GM18499 (cell line): ENCODE measurements around the gene SH3BP1.
"Not testable (repeated sequence)": the region's sequence is repeated elsewhere in the genome, so short reads cannot be mapped to it uniquely, and the experiment has no call there.

Experiments used
- ATAC-seq: cut with Tn5 transposase; IDR thresholded peaks from one replicate; pipeline ENCODE4 v1.9.1; 2021; ENCODE audit warnings: moderate number of reproducible peaks; ENCODE audit not compliant: insufficient read depth, unreplicated experiment

Gene SH3BP1

DNA sequence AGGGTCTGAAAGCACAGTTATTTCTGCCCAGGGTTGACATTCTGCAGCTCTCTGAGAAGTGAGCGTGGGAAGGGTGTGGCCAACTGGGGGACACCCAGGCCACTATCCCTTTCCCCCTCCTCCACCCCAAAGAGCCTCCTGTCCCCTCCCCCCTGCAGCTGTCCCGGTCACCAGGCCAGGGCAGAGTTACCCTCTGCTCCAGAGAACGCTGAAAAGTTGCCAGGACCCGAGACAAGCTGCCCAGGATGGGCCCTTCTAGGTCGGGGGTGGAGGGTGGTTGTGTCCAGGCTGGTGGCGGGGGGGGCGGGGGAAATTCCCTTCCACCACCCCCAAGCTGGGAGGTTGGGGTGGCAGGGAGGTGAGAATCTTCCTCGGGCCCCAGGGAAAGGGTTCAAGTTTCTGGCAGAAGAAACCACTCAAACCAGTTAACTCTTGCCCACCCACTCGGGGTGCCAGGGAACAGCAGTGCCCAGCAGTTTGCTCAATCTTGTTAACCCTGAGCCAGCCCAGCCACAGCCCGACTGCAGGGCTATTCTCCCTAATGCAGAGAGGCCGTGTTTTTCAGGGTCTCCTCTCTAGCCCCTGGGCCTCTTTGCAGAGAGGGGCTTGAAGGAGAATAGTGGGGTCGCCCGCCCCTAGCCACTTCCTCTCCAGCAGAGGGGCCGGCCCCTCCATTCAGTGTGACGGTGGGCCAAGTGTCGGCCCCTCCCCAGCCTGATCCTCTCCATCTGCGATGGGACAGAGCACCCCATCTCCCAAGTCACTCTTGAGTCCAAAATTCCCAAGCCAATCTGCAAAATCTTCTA, 36.7 kb downstream of the SH3BP1 start:
- ATAC-seq = no peak

- ATAC-seq = no peak
Observed at GRCh38 chr22:37676736-37677492, 37.4 kb downstream of the SH3BP1 start.

DNA sequence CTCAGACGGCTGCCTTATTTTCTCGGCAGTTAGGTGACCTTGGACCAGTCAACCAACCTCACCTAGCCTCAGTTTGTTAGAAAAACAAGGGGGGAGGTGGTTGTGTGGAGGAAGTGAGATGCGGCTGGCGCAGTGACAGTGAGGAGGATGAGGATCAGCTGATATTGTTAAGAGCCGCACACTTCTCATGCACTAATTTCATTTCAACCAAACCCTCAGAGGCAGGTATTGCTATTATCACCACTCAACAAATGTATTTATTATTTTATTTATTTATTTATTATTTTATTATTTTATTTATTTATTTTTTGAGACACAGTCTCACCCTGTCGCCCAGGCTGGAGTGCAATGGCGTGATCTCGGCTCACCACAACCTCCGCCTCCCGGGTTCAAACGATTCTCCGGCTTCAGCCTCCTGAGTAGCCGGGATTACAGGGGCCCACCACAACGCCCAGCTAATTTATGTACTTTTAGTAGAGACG, 38.1 kb downstream of the SH3BP1 start:
- ATAC-seq = no peak

DNA sequence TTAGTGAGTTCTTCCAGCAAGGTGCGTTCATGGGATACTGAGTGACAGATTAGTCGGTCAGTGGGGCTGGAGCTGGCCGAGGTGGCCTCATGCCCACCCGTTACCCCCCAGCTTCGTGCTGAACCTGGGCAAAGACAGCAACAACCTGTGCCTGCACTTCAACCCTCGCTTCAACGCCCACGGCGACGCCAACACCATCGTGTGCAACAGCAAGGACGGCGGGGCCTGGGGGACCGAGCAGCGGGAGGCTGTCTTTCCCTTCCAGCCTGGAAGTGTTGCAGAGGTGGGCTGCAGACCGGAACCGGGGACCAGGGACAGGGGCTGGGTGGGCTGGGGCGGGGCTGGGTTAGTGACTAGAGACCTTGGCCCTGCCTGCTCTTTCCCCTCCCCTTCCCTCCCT, 38.9 kb downstream of the SH3BP1 start:
- no peak for ATAC-seq

- no peak for ATAC-seq
Observed at GRCh38 chr22:37679670-37680069, 40.2 kb downstream of the SH3BP1 start.

- ATAC-seq = no peak
Observed at GRCh38 chr22:37680191-37680851, 40.9 kb downstream of the SH3BP1 start.

GRCh38 chr22:37681001-37681424, 41.5 kb downstream of the SH3BP1 start:
- ATAC-seq = no peak

- ATAC-seq = no peak
Observed at GRCh38 chr22:37681556-37682049, 42.1 kb downstream of the SH3BP1 start.

DNA sequence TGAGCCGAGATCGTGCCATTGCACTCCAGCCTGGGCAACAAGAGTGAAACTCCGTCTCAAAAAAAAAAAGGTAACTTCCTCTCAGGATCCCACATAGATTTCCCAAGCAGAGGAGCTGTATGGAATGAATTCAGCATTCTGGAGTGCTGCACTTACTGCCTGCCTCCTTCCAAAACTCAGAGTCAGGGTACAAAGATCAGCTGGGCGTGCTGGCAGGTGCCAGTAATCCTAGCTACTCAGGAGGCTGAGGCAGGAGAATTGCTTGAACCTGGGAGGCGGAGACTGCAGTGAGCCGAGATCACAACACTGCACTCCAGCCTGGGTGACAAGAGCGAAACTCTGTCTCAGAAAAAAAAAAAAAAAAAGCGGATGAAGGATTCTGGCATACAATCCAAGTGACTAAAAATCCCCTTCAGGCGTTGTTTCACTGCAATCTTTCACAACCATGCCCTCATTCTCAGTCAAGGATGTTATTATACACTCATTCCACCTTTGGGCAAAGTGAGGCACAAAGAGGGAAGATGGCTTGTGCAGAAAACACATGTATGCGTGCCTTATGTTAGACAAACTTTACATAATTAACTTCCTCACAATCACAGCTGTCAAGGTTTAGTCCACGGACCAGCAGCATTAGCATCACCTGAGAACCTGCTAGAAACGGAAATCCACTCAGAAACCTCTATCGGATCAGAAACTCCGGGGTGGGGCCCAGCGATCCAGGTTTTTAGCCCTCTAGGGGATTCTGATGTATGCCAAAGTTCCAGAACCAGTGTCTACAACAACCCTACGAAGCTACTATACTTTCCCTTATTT, 45.5 kb downstream of the SH3BP1 start:
- ATAC-seq = no peak

DNA sequence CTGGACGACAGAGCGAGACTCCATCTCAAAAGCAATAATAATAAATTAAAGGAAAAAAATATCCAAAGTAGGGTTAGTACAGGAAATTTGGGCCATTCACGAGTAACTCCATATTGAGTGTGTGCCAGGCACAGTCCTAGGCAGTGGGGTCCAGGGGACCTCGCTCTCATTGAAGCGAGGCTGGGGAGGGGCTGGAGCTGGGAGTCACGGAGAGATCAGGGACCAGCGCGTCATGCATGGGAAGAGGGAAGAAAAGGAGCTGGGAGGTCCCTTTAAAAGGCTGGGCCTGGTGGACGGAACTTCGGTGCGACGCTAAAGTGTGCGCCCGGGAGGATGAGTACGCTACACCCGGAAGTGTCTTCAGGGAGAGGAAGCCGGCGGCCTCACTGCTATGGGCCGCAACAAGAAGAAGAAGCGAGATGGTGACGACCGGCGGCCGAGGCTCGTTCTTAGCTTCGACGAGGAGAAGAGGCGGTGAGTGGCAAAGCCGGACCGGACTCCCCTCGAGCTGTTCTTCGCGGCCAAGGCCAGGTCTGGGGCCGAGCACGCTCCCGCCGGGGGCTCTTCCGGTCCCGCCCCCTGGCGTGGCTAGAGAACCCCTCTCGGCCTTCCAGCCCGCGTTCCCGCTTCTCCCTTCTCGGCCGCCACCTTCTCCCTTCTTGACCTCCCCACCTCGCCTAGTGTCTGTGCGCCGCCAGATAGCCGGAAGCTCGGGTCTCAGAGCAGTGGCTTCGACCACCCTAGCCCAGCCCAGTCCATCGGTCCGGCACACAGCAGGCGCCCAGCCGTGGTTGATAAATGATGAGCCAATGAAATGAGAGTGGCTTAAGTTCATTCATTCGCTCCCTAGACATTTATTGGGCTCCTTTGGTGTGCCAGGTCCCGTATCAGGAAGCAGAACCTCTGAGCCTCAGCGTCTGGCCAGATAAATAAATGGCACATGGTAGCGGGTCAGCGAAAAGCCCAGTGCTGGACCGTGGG, 46.8 kb downstream of the SH3BP1 start, which contains the start of gene NOL12:
NOL12 (plus strand) TSS at position 342 of the 981 bp plus-strand sequence; CDS start at position 392, 50 bp downstream.
- no peak for ATAC-seq

DNA sequence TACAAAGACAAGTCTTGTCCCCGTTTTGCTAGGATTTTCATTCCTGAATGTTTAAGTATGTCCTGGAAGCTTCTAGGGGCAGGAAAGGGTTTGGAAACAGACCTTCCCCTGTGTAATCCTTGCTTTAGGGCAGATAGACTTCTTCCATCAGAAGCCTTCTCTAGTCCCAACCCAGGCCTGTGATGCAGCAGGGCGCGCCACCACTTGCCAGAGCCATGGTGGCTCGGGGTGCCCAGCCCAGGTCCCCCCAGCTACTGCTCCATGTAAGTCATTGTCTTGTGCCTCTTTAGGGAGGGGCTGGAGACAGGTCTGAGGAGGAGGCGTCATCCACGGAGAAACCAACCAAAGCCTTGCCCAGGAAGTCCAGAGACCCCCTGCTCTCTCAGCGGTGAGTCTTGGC, 50.9 kb downstream of the SH3BP1 start:
- no peak for ATAC-seq

DNA sequence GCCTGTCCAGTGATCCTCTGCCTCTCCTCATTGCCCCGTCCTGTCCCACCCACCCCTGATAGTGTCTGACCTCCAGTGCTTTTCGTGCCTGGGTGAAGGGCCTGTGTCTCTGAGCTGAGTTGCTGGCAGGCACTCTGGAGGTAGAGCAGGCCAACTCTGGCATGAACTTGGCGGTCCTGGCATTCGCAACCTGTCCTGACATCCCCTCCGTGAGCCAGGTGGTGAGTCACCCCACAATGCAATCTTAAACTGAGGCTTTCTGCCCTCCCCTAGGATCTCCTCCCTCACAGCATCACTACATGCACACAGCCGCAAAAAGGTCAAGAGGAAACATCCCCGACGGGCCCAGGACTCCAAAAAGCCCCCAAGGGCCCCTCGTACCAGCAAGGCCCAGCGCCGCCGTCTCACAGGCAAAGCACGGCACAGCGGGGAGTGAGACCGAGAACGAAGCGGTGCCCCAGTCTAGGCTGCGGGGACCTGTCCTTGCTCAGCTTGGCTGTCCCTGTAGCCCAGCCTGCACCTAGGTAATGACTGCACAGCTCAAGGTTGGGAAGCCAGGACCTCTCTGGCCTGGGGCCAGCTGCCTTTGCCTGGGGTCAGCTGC, 51.5 kb downstream of the SH3BP1 start:
- ATAC-seq = no peak

DNA sequence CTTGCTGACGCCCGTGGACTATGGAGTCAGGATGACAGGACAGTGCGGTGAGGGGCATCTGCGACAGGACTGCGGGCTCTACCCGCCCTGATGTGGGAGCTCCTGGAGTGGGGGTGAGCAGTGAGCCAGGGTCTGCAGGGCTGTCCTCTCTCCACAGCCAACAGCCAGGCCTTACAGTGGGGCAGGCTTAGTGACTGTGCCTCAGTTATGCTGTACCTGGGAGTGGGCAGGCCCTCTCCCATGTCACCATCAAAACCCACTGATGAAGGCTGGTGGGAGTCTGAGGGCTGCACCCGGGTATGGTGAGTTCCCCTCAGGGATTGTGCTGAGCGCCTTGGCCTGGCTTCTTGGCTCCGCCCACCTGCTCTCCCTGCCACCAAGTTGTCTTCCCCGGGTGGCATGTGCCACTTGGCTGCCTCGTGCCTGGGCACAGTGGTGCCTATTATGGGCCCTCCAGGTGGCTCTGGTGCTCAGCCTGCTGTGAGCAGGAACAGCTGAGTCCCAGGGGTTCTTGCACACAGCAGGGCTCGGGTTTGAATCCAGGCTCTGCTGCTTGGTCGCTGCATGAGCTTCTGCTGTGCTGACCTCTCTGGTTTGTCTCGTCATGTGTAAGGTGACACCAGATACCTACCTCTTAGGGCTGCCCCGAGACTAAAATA, 53.3 kb downstream of the SH3BP1 start:
- no peak for ATAC-seq

DNA sequence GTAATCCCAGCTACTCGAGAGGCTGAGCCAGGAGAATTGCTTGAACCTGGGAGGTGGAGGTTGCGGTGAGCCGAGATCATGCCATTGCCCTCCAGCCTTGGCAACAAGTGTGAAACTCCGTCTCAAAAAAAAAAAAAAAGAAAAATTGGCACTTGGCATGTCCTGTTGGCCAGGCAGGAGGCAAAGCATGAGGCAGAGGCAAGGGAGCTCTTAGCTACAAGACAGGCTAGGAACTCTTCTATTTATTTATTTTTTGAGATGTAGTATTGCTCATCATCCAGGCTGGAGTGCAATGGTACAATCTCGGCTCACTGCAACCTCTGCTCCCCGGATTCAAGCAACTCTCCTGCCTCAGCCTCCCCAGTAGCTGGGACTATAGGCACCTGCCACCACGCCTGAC, 54.7 kb downstream of the SH3BP1 start:
- ATAC-seq = not testable (repeated sequence)

DNA sequence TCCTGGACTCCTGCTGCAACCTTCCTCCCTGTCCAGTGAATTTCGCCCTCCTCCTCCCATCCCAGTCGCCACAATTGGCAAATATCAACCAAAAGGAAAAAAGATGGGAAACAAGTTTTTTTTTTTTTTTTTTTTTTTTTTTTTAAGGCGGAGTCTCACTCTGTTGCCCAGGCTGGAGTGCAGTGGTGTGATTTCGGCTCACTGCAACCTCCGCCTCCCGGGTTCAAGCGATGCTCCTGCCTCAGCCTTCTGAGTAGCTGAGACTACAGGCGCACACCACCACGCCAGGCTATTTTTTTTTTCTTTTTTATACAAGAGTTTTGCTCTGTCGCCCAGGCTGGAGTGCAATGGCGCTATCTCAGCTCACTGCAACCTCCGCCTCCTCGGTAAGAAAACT, 56.8 kb downstream of the SH3BP1 start:
- ATAC-seq = not testable (repeated sequence)

DNA sequence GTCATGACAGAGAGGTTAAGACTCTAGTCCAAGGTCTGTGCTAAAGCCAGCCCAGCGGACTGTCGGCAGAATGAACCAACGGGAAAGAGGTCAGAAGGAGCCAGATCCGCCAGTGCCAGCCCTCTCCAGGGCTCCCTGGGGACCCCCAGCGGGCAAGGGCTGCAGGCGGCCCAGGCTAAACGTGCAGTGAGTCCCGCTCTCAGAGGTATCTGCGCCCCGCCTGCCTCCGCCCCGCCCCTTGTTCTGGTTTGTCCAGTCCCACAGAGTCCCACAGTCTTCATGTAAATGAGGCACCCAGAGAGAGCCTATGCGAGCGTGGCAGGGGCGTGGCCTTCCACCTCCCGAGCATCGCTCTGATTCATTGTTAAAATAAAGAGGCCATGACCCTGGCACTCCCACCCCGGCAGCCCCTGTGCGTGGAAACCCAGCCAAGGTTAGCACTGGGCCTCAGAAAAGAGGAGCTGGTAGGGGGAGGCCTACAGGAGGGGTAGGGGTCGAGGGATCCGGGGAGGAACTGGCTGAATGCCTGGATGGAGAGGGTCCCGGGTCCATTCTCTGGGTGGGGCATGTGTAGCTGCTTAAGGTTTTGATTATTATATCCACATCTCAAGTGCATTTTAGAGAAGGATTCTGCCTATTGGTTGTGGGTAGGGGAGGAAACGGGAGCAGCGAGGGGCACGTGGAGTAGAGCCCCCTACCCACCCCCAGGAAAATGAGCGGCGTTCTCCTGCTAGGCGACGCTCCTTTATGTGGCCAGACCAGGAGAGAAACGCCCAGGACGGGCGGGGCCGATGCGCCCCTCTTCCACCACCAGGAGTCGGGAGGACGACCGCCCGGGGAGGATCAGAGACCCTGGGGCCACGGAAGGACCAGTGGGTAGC, 57.4 kb downstream of the SH3BP1 start, which contains the start of gene TRIOBP:
TRIOBP (plus strand) TSS at position 392 of the 881 bp plus-strand sequence. CDS start 4,318 bp downstream, outside the sequence.
- ATAC-seq = no peak

DNA sequence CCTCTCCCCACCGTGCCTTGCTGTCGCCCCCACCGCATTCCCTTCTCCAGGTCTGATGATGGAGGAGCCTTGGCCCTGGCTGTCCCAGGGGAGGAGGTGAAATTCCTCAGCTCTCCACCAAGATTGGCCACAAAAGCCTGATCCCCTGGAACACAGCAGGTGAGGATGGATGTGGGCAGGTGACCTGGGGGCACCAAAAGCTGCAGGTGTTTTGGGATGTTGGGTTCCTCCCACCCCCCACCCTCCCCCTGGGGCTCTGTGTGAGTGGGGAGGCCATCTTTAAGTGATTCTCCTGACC, 58.0 kb downstream of the SH3BP1 start:
- ATAC-seq = no peak
